Measurements from ENCODE around the gene EDEM3. TPM values are rescaled to one million over a fixed set of nuclear protein-coding genes. Genes with fewer than 3 reads are reported as not detected.
A peak's percentile ranks its signal among the peaks of the same experiment; 100 is the strongest.

The EDEM3 gene
- total and polyA plus RNA-seq, 9 of the 15 experiments (the other 6 are each of a cell fraction or from before 2014, with no cell fraction given) = 15.8 to 46.6 (median 28.0) TPM

- no peak for TF ChIP-seq CSDE1 (IDR thresholded peaks at IDR 0.05)
- TF ChIP-seq PRMT5 (CRISPR knock-in tag; IDR thresholded peaks at IDR 0.05) = no peak
- TF ChIP-seq ZNF785 (CRISPR knock-in tag; IDR thresholded peaks at IDR 0.05) = no peak
- TF ChIP-seq RREB1 (CRISPR knock-in tag; IDR thresholded peaks at IDR 0.05) = no peak
- TF ChIP-seq ZBTB9 (CRISPR knock-in tag; IDR thresholded peaks at IDR 0.05) = 0 out of 2 replicates have a peak, but pooled peaks have one; percentile 8
- peak; percentile 44 for TF ChIP-seq DACH1 (IDR thresholded peaks at IDR 0.05; ENCODE audit: partially characterized antibody)
- no peak for TF ChIP-seq CBX1 (IDR thresholded peaks at IDR 0.05; ENCODE audit: low read depth)
- no peak for TF ChIP-seq CHD2 (IDR thresholded peaks at IDR 0.05; ENCODE audit: low read depth, low read length)
- TF ChIP-seq CGGBP1 (CRISPR knock-in tag; IDR thresholded peaks at IDR 0.05) = no peak
- TF ChIP-seq STAG1 (CRISPR knock-in tag; IDR thresholded peaks at IDR 0.05; ENCODE audit: borderline replicate concordance) = no peak
- no peak for TF ChIP-seq NBN (IDR thresholded peaks at IDR 0.05; ENCODE audit: low read depth)
- TF ChIP-seq CREB3 (tag; conservative IDR thresholded peaks at IDR 0.05; ENCODE audit: low read depth) = no peak; the same call in 1 of the 2 replicates
- TF ChIP-seq ELK1 (CRISPR knock-in tag; IDR thresholded peaks at IDR 0.05) = no peak
- TF ChIP-seq MAZ (CRISPR knock-in tag; conservative IDR thresholded peaks at IDR 0.05 in 1 of 2, IDR thresholded peaks at IDR 0.05 in 1 of 2) = peak in 1 of 2 experiments; percentile 13; a peak in 1 of 4 replicates
- TF ChIP-seq ZNF584 (CRISPR knock-in tag; IDR thresholded peaks at IDR 0.05; ENCODE audit: low read depth) = no peak
- TF ChIP-seq EP300 (IDR thresholded peaks at IDR 0.05; ENCODE audit: low read length) = peak; percentile 66
- TF ChIP-seq POU5F1 (IDR thresholded peaks at IDR 0.05; ENCODE audit: borderline replicate concordance, low read depth, low read length, partially characterized antibody) = no peak
- TF ChIP-seq GATAD2B (IDR thresholded peaks at IDR 0.05; ENCODE audit: borderline replicate concordance) = no peak
- no peak for TF ChIP-seq ILF3 (IDR thresholded peaks at IDR 0.05; ENCODE audit: borderline replicate concordance)
These were observed 8.6 kb downstream of the EDEM3 start (continued) for GRCh38 chr1:184745929-184746638.

Measured in K562 (cell line).